ENCODE measurements around the gene PTPN12.

- TF ChIP-seq, protein P1, sequence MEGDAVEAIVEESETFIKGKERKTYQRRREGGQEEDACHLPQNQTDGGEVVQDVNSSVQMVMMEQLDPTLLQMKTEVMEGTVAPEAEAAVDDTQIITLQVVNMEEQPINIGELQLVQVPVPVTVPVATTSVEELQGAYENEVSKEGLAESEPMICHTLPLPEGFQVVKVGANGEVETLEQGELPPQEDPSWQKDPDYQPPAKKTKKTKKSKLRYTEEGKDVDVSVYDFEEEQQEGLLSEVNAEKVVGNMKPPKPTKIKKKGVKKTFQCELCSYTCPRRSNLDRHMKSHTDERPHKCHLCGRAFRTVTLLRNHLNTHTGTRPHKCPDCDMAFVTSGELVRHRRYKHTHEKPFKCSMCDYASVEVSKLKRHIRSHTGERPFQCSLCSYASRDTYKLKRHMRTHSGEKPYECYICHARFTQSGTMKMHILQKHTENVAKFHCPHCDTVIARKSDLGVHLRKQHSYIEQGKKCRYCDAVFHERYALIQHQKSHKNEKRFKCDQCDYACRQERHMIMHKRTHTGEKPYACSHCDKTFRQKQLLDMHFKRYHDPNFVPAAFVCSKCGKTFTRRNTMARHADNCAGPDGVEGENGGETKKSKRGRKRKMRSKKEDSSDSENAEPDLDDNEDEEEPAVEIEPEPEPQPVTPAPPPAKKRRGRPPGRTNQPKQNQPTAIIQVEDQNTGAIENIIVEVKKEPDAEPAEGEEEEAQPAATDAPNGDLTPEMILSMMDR (IDR thresholded peaks at IDR 0.05): no peak
- TF ChIP-seq POLR2AphosphoS5 (IDR thresholded peaks at IDR 0.05) (peak in 3 of 4 donors; percentile 2 to 39 (median 7)), POLR2A (IDR thresholded peaks at IDR 0.05) (no peak), EP300 (IDR thresholded peaks at IDR 0.05) (no peak)
Measured at GRCh38 chr7:77537136-77537777, at the start of gene PTPN12.

Measured in sigmoid colon (tissue), 4 donors.